Measurements from ENCODE around the gene COQ7. TPM values are rescaled to one million over a fixed set of nuclear protein-coding genes. Genes with fewer than 3 reads are reported as not detected.
A peak's percentile ranks its signal among the peaks of the same experiment; 100 is the strongest.

Gene COQ7
- 10 to 100 TPM; 20.4 to 22.0 TPM for total RNA-seq
- polyA plus RNA-seq (2013, experiment 1 of 2), result 21.0 TPM
- polyA plus RNA-seq (2013, experiment 2 of 2), result 21.9 TPM
- long read RNA-seq, experiment 1, partial matches to known transcripts, result 2 of 8 reads
- long read RNA-seq, experiment 1, other reads (novel, unspliced or antisense), result 3 of 8 reads
- long read RNA-seq, experiment 2, transcript COQ7-201 (6 exons, 2,657 nt), result major isoform, 8 of 17 reads
- long read RNA-seq, experiment 2, partial matches to known transcripts, result 1 of 17 reads
- long read RNA-seq, experiment 2, other reads (novel, unspliced or antisense), result 6 of 17 reads
- long read RNA-seq, experiment 3, transcript COQ7-201 (6 exons, 2,657 nt), result major isoform, 24 of 32 reads
- long read RNA-seq, experiment 3, partial matches to known transcripts, result 0 of 32 reads
- long read RNA-seq, experiment 3, other reads (novel, unspliced or antisense), result 8 of 32 reads
- long read RNA-seq, experiment 4, partial matches to known transcripts, result 1 of 7 reads
- long read RNA-seq, experiment 4, other reads (novel, unspliced or antisense), result 3 of 7 reads

DNA sequence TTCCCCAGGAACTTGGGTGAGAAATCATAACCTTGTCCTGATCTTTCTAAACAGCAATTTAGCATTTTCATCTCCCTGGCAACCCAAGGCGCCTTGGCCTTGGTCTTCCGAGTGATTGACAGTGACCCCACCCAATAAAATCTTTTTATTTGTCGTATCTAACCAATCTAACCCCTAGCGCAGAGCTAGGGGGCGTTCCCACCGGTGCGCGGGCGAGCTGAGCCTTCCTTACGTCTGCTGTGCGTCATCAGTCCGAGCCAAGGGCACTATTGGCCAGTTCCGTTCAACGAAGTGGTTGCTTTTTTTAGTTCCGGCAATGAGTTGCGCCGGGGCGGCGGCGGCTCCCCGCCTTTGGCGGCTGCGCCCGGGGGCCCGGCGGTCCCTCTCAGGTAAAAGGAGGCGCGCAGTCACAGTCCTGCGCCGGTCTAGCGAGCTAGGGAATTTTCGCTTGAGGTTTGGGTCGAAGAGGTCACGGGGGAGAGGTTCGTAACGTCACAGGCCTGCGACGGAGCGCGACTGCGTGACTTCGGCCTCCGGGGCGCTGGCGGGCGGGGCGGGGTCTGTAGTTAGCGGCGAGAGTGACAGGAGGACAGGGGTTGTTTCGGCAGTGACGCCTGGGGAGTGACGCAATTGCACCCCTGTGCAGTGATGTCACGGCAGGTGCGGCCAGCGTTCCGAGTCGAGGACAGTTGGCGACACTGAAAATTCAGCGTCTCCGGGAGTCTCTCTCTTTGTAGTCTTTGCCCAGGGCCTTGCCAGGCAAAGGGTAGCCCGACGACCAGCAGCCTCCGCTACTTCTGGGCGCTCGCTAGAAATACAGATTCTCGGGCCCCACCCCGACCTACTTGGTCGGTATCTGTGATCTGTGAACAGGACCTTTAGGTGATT lies at the start of gene COQ7:
TSS of gene COQ7 (plus strand) at position 266 of the 888 bp plus-strand sequence. CDS start at position 317, 51 bp downstream.
- H3K36me3 ChIP-seq (ENCODE audit: control insufficient read depth, insufficient read depth, low read length), result peaks cover 13% of the 10 kb centered on the region
- H3K4me3 ChIP-seq (ENCODE audit: low read length), result peak within 1 kb of the TSS; percentile 97
- H3K9ac ChIP-seq (ENCODE audit: extremely low read depth, low read length, poor library complexity, severe bottlenecking), result peak within 1 kb of the TSS; percentile 99
- H3K27me3 Mint-ChIP-seq (ENCODE audit: insufficient read depth), result no peaks in the 10 kb centered on the region
- DNase-seq, result peak; percentile 98
- no peaks in the 10 kb centered on the region for H3K4me1 Mint-ChIP-seq
- no peak for TF ChIP-seq CTCF (conservative IDR thresholded peaks at IDR 0.05)
- H3K4me3 Mint-ChIP-seq, result peak within 1 kb of the TSS; percentile 89
- H3K9me3 Mint-ChIP-seq, result no peaks in the 10 kb centered on the region
- no peaks in the 10 kb centered on the region for H3K27me3 ChIP-seq (ENCODE audit: control insufficient read depth, insufficient read depth, low read length, poor library complexity, severe bottlenecking)
- 0 to 1% methylated on average over 36 to 68 of the region's 68 CpGs for WGBS, 2 experiments (ENCODE audit: insufficient coverage in 1 of 2, insufficient read length in 1 of 2)
- H3K36me3 Mint-ChIP-seq (ENCODE audit: low read depth), result peaks cover 15% of the 10 kb centered on the region
- H3K27ac Mint-ChIP-seq, result peak within 1 kb of the TSS; percentile 95
- peak within 1 kb of the TSS; percentile 98 for H3K27ac ChIP-seq (ENCODE audit: low read depth, low read length)
- H3K9me3 ChIP-seq (ENCODE audit: control insufficient read depth, low read length), result no peaks in the 10 kb centered on the region
- H3K4me1 ChIP-seq (ENCODE audit: control insufficient read depth, insufficient read depth, low read length), result no peaks in the 10 kb centered on the region

- Mint-ChIP-seq H3K27ac (no peak overlapping the region), H3K27me3 (ENCODE audit: insufficient read depth) (no peaks in the 10 kb centered on the region), H3K9me3 (peaks cover 8% of the 10 kb centered on the region), H3K36me3 (ENCODE audit: low read depth) (peaks cover 51% of the 10 kb centered on the region), H3K4me3 (no peak overlapping the region), H3K4me1 (no peaks in the 10 kb centered on the region)
- 98% methylated on average over 3 of the region's 4 CpGs; no CpG with 5 or more reads in 1 of the 2 experiments for WGBS, 2 experiments (ENCODE audit: insufficient coverage in 1 of 2, insufficient read length in 1 of 2)
- Histone ChIP-seq H3K36me3 (ENCODE audit: control insufficient read depth, insufficient read depth, low read length) (peaks cover 74% of the 10 kb centered on the region), H3K4me3 (ENCODE audit: low read length) (no peak overlapping the region), H3K9me3 (ENCODE audit: control insufficient read depth, low read length) (peaks cover 19% of the 10 kb centered on the region), H3K27ac (ENCODE audit: low read depth, low read length) (no peak overlapping the region), H3K4me1 (ENCODE audit: control insufficient read depth, insufficient read depth, low read length) (no peaks in the 10 kb centered on the region), H3K9ac (ENCODE audit: extremely low read depth, low read length, poor library complexity, severe bottlenecking) (no peak overlapping the region), H3K27me3 (ENCODE audit: control insufficient read depth, insufficient read depth, low read length, poor library complexity, severe bottlenecking) (no peaks in the 10 kb centered on the region)
- DNase-seq, result no peak
- TF ChIP-seq CTCF (conservative IDR thresholded peaks at IDR 0.05), result no peak
Observed at GRCh38 chr16:19020689-19021088, 46.7 kb upstream of the COQ7 start.

- peaks cover 73% of the 10 kb centered on the region for H3K36me3 ChIP-seq (ENCODE audit: control insufficient read depth, insufficient read depth, low read length)
- H3K27ac ChIP-seq (ENCODE audit: low read depth, low read length), result no peak overlapping the region
- H3K27me3 ChIP-seq (ENCODE audit: control insufficient read depth, insufficient read depth, low read length, poor library complexity, severe bottlenecking), result no peaks in the 10 kb centered on the region
- no peaks in the 10 kb centered on the region for H3K27me3 Mint-ChIP-seq (ENCODE audit: insufficient read depth)
- 91 to 95% methylated on average over 4 of the region's 4 CpGs for WGBS, 2 experiments (ENCODE audit: insufficient coverage in 1 of 2, insufficient read length in 1 of 2)
- peaks cover 19% of the 10 kb centered on the region for H3K9me3 ChIP-seq (ENCODE audit: control insufficient read depth, low read length)
- H3K36me3 Mint-ChIP-seq (ENCODE audit: low read depth), result peaks cover 48% of the 10 kb centered on the region
- H3K27ac Mint-ChIP-seq, result no peak overlapping the region
- H3K4me1 Mint-ChIP-seq, result no peaks in the 10 kb centered on the region
- H3K9ac ChIP-seq (ENCODE audit: extremely low read depth, low read length, poor library complexity, severe bottlenecking), result no peak overlapping the region
- no peak overlapping the region for H3K4me3 Mint-ChIP-seq
- no peak for TF ChIP-seq CTCF (conservative IDR thresholded peaks at IDR 0.05)
- no peak for DNase-seq
- peaks cover 8% of the 10 kb centered on the region for H3K9me3 Mint-ChIP-seq
- H3K4me1 ChIP-seq (ENCODE audit: control insufficient read depth, insufficient read depth, low read length), result no peaks in the 10 kb centered on the region
- no peak overlapping the region for H3K4me3 ChIP-seq (ENCODE audit: low read length)
Observed at GRCh38 chr16:19021747-19022146, 45.7 kb upstream of the COQ7 start.
